H9 (cell line): ENCODE measurements around the gene TBC1D30. TPM values are rescaled to one million over a fixed set of nuclear protein-coding genes. Genes with fewer than 3 reads are reported as not detected.

Source experiments
- DNase-seq: peaks from one replicate; pipeline ENCODE4 v3.0.0-alpha.2; 2017
- H2AFZ ChIP-seq: one replicate; pipeline ENCODE4 v1.6.1; 2013; ENCODE audit warnings: mild to moderate bottlenecking, low read length, control low read depth, moderate library complexity
- H2AK5ac ChIP-seq: 2 replicates; pipeline ENCODE4 v1.6.1; 2013; ENCODE audit warnings: low read length, control low read depth, mixed read lengths; ENCODE audit not compliant: insufficient read length
- H2BK120ac ChIP-seq: one replicate; pipeline ENCODE4 v1.6.1; 2013; ENCODE audit warnings: low read depth, mild to moderate bottlenecking, low read length, control low read depth, inconsistent platforms; ENCODE audit not compliant: poor library complexity, severe bottlenecking
- H2BK12ac ChIP-seq: 2 replicates; pipeline ENCODE4 v1.6.1; 2013; ENCODE audit warnings: low read length, control low read depth, mixed read lengths, low read depth; ENCODE audit not compliant: insufficient read length
- H2BK15ac ChIP-seq: 2 replicates; pipeline ENCODE4 v1.6.1; 2013; ENCODE audit warnings: low read depth, low read length, control low read depth
- H2BK20ac ChIP-seq: one replicate; pipeline ENCODE4 v1.6.1; 2013; ENCODE audit warnings: low read depth, mild to moderate bottlenecking, low read length, control low read depth, inconsistent platforms; ENCODE audit not compliant: poor library complexity, severe bottlenecking
- H2BK5ac ChIP-seq: 2 replicates; pipeline ENCODE4 v1.6.1; 2013; ENCODE audit warnings: low read length, control low read depth, mixed read lengths; ENCODE audit not compliant: insufficient read length
- H3K14ac ChIP-seq: 2 replicates; pipeline ENCODE4 v1.6.1; 2013; ENCODE audit warnings: low read length, control low read depth; ENCODE audit not compliant: insufficient read depth
- H3K18ac ChIP-seq: 2 replicates; pipeline ENCODE4 v1.6.1; 2013; ENCODE audit warnings: low read depth, mild to moderate bottlenecking, mixed read lengths, low read length, control low read depth; ENCODE audit not compliant: insufficient read length
- H3K23ac ChIP-seq: 2 replicates; pipeline ENCODE4 v1.6.1; 2013; ENCODE audit warnings: low read length, control low read depth, mixed read lengths, low read depth; ENCODE audit not compliant: insufficient read length
- H3K23me2 ChIP-seq: 2 replicates; pipeline ENCODE4 v1.6.1; 2013; ENCODE audit warnings: low read depth, mild to moderate bottlenecking, mixed read lengths, low read length, control low read depth; ENCODE audit not compliant: insufficient read length, poor library complexity, severe bottlenecking
- H3K27ac ChIP-seq: 2 replicates; pipeline ENCODE4 v1.5.1; 2013; ENCODE audit warnings: low read length, control low read depth, mixed read lengths, low read depth; ENCODE audit not compliant: insufficient read length
- H3K27me3 ChIP-seq: 2 replicates; pipeline ENCODE4 v1.6.1; 2013; ENCODE audit warnings: low read length, control low read depth, inconsistent platforms; ENCODE audit not compliant: insufficient read depth
- H3K4ac ChIP-seq: 2 replicates; pipeline ENCODE4 v1.6.1; 2013; ENCODE audit warnings: low read depth, mild to moderate bottlenecking, control low read depth, inconsistent platforms, low read length, moderate library complexity
- H3K4me1 ChIP-seq: 2 replicates; pipeline ENCODE4 v1.6.1; 2013; ENCODE audit warnings: low read length, control low read depth, inconsistent platforms; ENCODE audit not compliant: insufficient read depth
- H3K4me2 ChIP-seq: 2 replicates; pipeline ENCODE4 v1.6.1; 2013; ENCODE audit warnings: low read length, control low read depth, mixed read lengths; ENCODE audit not compliant: insufficient read length, insufficient read depth
- H3K56ac ChIP-seq: 2 replicates; pipeline ENCODE4 v1.6.1; 2013; ENCODE audit warnings: low read depth, mild to moderate bottlenecking, mixed read lengths, low read length, control low read depth; ENCODE audit not compliant: insufficient read length
- H3K79me1 ChIP-seq: 2 replicates; pipeline ENCODE4 v1.6.1; 2013; ENCODE audit warnings: low read depth, mild to moderate bottlenecking, moderate library complexity, low read length, control low read depth, inconsistent platforms; ENCODE audit not compliant: insufficient read depth, poor library complexity, severe bottlenecking
- H3K79me2 ChIP-seq: 2 replicates; pipeline ENCODE4 v1.6.1; 2013; ENCODE audit warnings: low read length, control low read depth, inconsistent platforms; ENCODE audit not compliant: insufficient read depth
- H3K9ac ChIP-seq: 2 replicates; pipeline ENCODE4 v1.6.1; 2013; ENCODE audit warnings: low read length, control low read depth, mixed read lengths; ENCODE audit not compliant: insufficient read length; ENCODE audit errors: extremely low read depth
- H3K9me3 ChIP-seq: one replicate; pipeline ENCODE4 v1.6.1; 2013; ENCODE audit warnings: low read depth, low read length, inconsistent platforms; ENCODE audit not compliant: control insufficient read depth
- H3T11ph ChIP-seq: one replicate; pipeline ENCODE4 v1.6.1; 2013; ENCODE audit warnings: mild to moderate bottlenecking, low read length, control low read depth, inconsistent platforms
- H4K20me1 ChIP-seq: one replicate; pipeline ENCODE4 v1.6.1; 2013; ENCODE audit not compliant: control insufficient read depth, insufficient read length, insufficient read depth
- H4K5ac ChIP-seq: 2 replicates; pipeline ENCODE4 v1.6.1; 2013; ENCODE audit warnings: low read depth, mild to moderate bottlenecking, mixed read lengths, low read length, control low read depth; ENCODE audit not compliant: insufficient read length
- H4K8ac ChIP-seq: replicated peaks from 2 replicates; pipeline ENCODE4 v1.6.1; 2013; ENCODE audit warnings: low read length, control low read depth, mixed read lengths, low read depth; ENCODE audit not compliant: insufficient read length
- H4K91ac ChIP-seq: 2 replicates; pipeline ENCODE4 v1.6.1; 2013; ENCODE audit warnings: low read depth, mild to moderate bottlenecking, moderate library complexity, mixed read lengths, low read length, control low read depth; ENCODE audit not compliant: insufficient read length
- H3K27ac Mint-ChIP-seq, 3 experiments: 2 replicates in 2 of 3; 3 replicates in 1 of 3; pipeline ENCODE4 v1.8.0; 2020 to 2021; ENCODE audit warnings: mixed read lengths in 3 of 3, mild to moderate bottlenecking in 1 of 3, moderate library complexity in 1 of 3
- H3K27me3 Mint-ChIP-seq: 2 replicates; pipeline ENCODE4 v1.8.0; 2021; ENCODE audit warnings: low read depth, mild to moderate bottlenecking, moderate library complexity, mixed read lengths
- H3K36me3 Mint-ChIP-seq, 3 experiments: 2 replicates in 2 of 3; 3 replicates in 1 of 3; pipeline ENCODE4 v1.8.0; 2020 to 2021; ENCODE audit warnings: low read depth in 3 of 3, mixed read lengths in 3 of 3; ENCODE audit not compliant: insufficient read depth in 1 of 3
- H3K4me1 Mint-ChIP-seq, 2 experiments: 2 replicates each; pipeline ENCODE4 v1.8.0; 2020; ENCODE audit warnings: mixed read lengths in 2 of 2
- H3K4me3 Mint-ChIP-seq, 2 experiments: 2 replicates in 1 of 2; 3 replicates in 1 of 2; pipeline ENCODE4 v1.8.0; 2020 to 2021; ENCODE audit warnings: mild to moderate bottlenecking in 2 of 2, mixed read lengths in 2 of 2, moderate library complexity in 1 of 2
- H3K9me3 Mint-ChIP-seq, 2 experiments: 2 replicates in 1 of 2; 3 replicates in 1 of 2; pipeline ENCODE4 v1.8.0; 2020; ENCODE audit warnings: mild to moderate bottlenecking in 2 of 2, mixed read lengths in 2 of 2, moderate library complexity in 1 of 2
- WGBS: extraction: QIAGEN DNeasy Blood & Tissue Kit; methylation state at CpG from one replicate; pipeline ENCODE4 v1.1.7; 2013; ENCODE audit warnings: missing lambda C conversion rate, low lambda C conversion rate, mixed read lengths; ENCODE audit not compliant: insufficient read length; ENCODE audit errors: extremely low coverage; 5-methylcytosine and 5-hydroxymethylcytosine counted together
- total RNA-seq: library from RNA; stranded (reverse); gene quantifications from 2 replicates; pipeline ENCODE4 v1.2.1, GENCODE V29; 2021
- TF ChIP-seq, protein P1 (sequence below): fragments of 200-600 bp; sonication (generic); conservative IDR thresholded peaks from 3 replicates; pipeline ENCODE4 v1.8.0; 2021; ENCODE audit warnings: antibody characterized with exemption, mild to moderate bottlenecking

Gene TBC1D30
- total RNA-seq, 1 experiment from 2014 or later, result 1.6 TPM

GRCh38 chr12:64781280-64782190 is 42.9 kb upstream of the TBC1D30 start:
- Histone ChIP-seq H3K56ac (no peak overlapping the region), H3K23me2 (peaks cover 12% of the 10 kb centered on the region), H3K79me1 (no peaks in the 10 kb centered on the region), H3K4ac (no peak overlapping the region), H2BK12ac (no peak overlapping the region), H3K27ac (no peak overlapping the region), H2AFZ (no peak overlapping the region), H3K79me2 (no peaks in the 10 kb centered on the region), H3K14ac (no peak overlapping the region), H2BK120ac (no peak overlapping the region), H3K4me1 (no peaks in the 10 kb centered on the region), H3K23ac (no peak overlapping the region), H2AK5ac (no peak overlapping the region), H2BK20ac (no peak overlapping the region), H3K9ac (no peak overlapping the region), H3K9me3 (no peaks in the 10 kb centered on the region), H4K8ac (no peak overlapping the region), H3K27me3 (peaks cover 17% of the 10 kb centered on the region; the same call in 1 of the 2 replicates), H3K4me2 (peak overlapping the region; percentile 72), H3K18ac (no peak overlapping the region), H4K20me1 (no peaks in the 10 kb centered on the region), H2BK5ac (no peak overlapping the region), H3T11ph (no peak overlapping the region), H4K5ac (no peak overlapping the region), H4K91ac (no peak overlapping the region), H2BK15ac (no peak overlapping the region)
- WGBS, result no CpG with 5 or more reads among the region's 39 CpGs
- Mint-ChIP-seq H3K4me3 (peak overlapping the region; percentile 64 to 86), H3K4me1 (peaks cover 12 to 14% of the 10 kb centered on the region in 2 experiments), H3K9me3 (peaks cover 3% of the 10 kb centered on the region in 2 experiments; a peak in 2 of 5 replicates), H3K27me3 (peaks cover 74% of the 10 kb centered on the region), H3K27ac (no peak overlapping the region), H3K36me3 (peaks cover 0 to 3% (median 0%) of the 10 kb centered on the region in 3 experiments; a peak in 1 of 7 replicates)
- DNase-seq, result peak; percentile 56
- TF ChIP-seq, protein P1, sequence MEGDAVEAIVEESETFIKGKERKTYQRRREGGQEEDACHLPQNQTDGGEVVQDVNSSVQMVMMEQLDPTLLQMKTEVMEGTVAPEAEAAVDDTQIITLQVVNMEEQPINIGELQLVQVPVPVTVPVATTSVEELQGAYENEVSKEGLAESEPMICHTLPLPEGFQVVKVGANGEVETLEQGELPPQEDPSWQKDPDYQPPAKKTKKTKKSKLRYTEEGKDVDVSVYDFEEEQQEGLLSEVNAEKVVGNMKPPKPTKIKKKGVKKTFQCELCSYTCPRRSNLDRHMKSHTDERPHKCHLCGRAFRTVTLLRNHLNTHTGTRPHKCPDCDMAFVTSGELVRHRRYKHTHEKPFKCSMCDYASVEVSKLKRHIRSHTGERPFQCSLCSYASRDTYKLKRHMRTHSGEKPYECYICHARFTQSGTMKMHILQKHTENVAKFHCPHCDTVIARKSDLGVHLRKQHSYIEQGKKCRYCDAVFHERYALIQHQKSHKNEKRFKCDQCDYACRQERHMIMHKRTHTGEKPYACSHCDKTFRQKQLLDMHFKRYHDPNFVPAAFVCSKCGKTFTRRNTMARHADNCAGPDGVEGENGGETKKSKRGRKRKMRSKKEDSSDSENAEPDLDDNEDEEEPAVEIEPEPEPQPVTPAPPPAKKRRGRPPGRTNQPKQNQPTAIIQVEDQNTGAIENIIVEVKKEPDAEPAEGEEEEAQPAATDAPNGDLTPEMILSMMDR, result no peak; the same call in 2 of the 3 replicates
